ENCODE results near the gene FAT1. TPM values are rescaled to one million over a fixed set of nuclear protein-coding genes. Genes with fewer than 3 reads are reported as not detected.

FAT1 gene
- total RNA-seq, 4 donors from 2014 or later: 321 to 477 (median 380) TPM

- Histone ChIP-seq H3K36me3 (no peaks in the 10 kb centered on the region), H3K27me3 (no peaks in the 10 kb centered on the region), H3K27ac (no peak overlapping the region), H3K4me1 (peaks cover 0 to 38% (median 8%) of the 10 kb centered on the region in 4 donors), H3K9me3 (no peaks in the 10 kb centered on the region), H3K4me3 (no peak overlapping the region)
- intact Hi-C loops (cut with DNase I; ENCODE audit: low total_unique reads) (no loop called here), in situ Hi-C loops (cut with MboI; ENCODE audit: low pct_ligation_motif_present in 1 of 4, low pct_unique_long_range_greater_than_20kb in 1 of 4, low sequenced_read_pairs in 3 of 4) (no loop called here)
- TF ChIP-seq POLR2A (IDR thresholded peaks at IDR 0.05): no peak
- TF ChIP-seq POLR2AphosphoS5 (IDR thresholded peaks at IDR 0.05): no peak
- no peak for TF ChIP-seq EP300 (IDR thresholded peaks at IDR 0.05; ENCODE audit: low read depth)
- no peak for TF ChIP-seq CTCF (IDR thresholded peaks at IDR 0.05)
- DNase-seq: no peak
- WGBS, 2 donors (ENCODE audit: low coverage in 1 of 2): 86 to 89% methylated on average over 14 to 16 of the region's 16 CpGs
Measured at GRCh38 chr4:186714006-186714675, 9.5 kb downstream of the FAT1 start.

- Histone ChIP-seq H3K27me3 (no peaks in the 10 kb centered on the region), H3K4me3 (no peak overlapping the region), H3K4me1 (peaks cover 0 to 39% (median 17%) of the 10 kb centered on the region in 4 donors), H3K27ac (no peak overlapping the region), H3K36me3 (no peaks in the 10 kb centered on the region), H3K9me3 (no peaks in the 10 kb centered on the region)
- no peak for TF ChIP-seq POLR2AphosphoS5 (IDR thresholded peaks at IDR 0.05)
- no peak for TF ChIP-seq CTCF (IDR thresholded peaks at IDR 0.05)
- TF ChIP-seq POLR2A (IDR thresholded peaks at IDR 0.05): no peak
- TF ChIP-seq EP300 (IDR thresholded peaks at IDR 0.05; ENCODE audit: low read depth): no peak
- in situ Hi-C loops (cut with MboI; ENCODE audit: low pct_ligation_motif_present in 1 of 4, low pct_unique_long_range_greater_than_20kb in 1 of 4, low sequenced_read_pairs in 3 of 4): no loop called here
- intact Hi-C loops (cut with DNase I; ENCODE audit: low total_unique reads): no loop called here
- no peak for DNase-seq
- WGBS, 2 donors (ENCODE audit: low coverage in 1 of 2): 82 to 86% methylated on average over 4 to 7 of the region's 7 CpGs
Measured at GRCh38 chr4:186712690-186713089, 11.0 kb downstream of the FAT1 start.

GRCh38 chr4:186710521-186711119 is 13.0 kb downstream of the FAT1 start:
- no peak for DNase-seq
- H3K36me3 ChIP-seq: no peaks in the 10 kb centered on the region
- H3K27ac ChIP-seq: peak overlapping the region; percentile 15 to 81 (median 59)
- H3K9me3 ChIP-seq: no peaks in the 10 kb centered on the region
- in situ Hi-C loops (cut with MboI; ENCODE audit: low pct_ligation_motif_present in 1 of 4, low pct_unique_long_range_greater_than_20kb in 1 of 4, low sequenced_read_pairs in 3 of 4) (no loop called here), intact Hi-C loops (cut with DNase I; ENCODE audit: low total_unique reads) (no loop called here)
- peaks cover 0 to 49% (median 27%) of the 10 kb centered on the region in 4 donors for H3K4me1 ChIP-seq
- no peak for TF ChIP-seq EP300 (IDR thresholded peaks at IDR 0.05; ENCODE audit: low read depth)
- TF ChIP-seq POLR2A (IDR thresholded peaks at IDR 0.05): no peak
- no peak for TF ChIP-seq CTCF (IDR thresholded peaks at IDR 0.05)
- TF ChIP-seq POLR2AphosphoS5 (IDR thresholded peaks at IDR 0.05): no peak
- H3K27me3 ChIP-seq: no peaks in the 10 kb centered on the region
- 50 to 68% methylated on average over 5 of the region's 5 CpGs for WGBS, 2 donors (ENCODE audit: low coverage in 1 of 2)
- H3K4me3 ChIP-seq: no peak overlapping the region

GRCh38 chr4:186709517-186709916 is 14.1 kb downstream of the FAT1 start:
- Histone ChIP-seq H3K9me3 (no peaks in the 10 kb centered on the region), H3K36me3 (no peaks in the 10 kb centered on the region), H3K4me3 (no peak overlapping the region), H3K27me3 (no peaks in the 10 kb centered on the region), H3K4me1 (peaks cover 5 to 57% (median 31%) of the 10 kb centered on the region in 4 donors), H3K27ac (peak overlapping the region; percentile 41 to 81 (median 74))
- DNase-seq: no peak
- WGBS, 2 donors (ENCODE audit: low coverage in 1 of 2): 56 to 84% methylated on average over 9 of the region's 9 CpGs
- in situ Hi-C loops (cut with MboI; ENCODE audit: low pct_ligation_motif_present in 1 of 4, low pct_unique_long_range_greater_than_20kb in 1 of 4, low sequenced_read_pairs in 3 of 4): no loop called here
- TF ChIP-seq POLR2AphosphoS5 (IDR thresholded peaks at IDR 0.05) (peak; percentile 48 to 75 (median 50)), POLR2A (IDR thresholded peaks at IDR 0.05) (no peak)
- intact Hi-C loops (cut with DNase I; ENCODE audit: low total_unique reads): no loop called here
